Measurements from ENCODE around the gene MMP3.

- TF ChIP-seq POLR2AphosphoS5 (IDR thresholded peaks at IDR 0.05) (no peak), CTCF (IDR thresholded peaks at IDR 0.05) (no peak), POLR2A (IDR thresholded peaks at IDR 0.05; ENCODE audit: low read depth) (no peak), EP300 (IDR thresholded peaks at IDR 0.05) (no peak)
Observed at GRCh38 chr11:102878595-102878994, 35.2 kb upstream of the MMP3 start.

Data from esophagus muscularis mucosa (tissue), 4 donors.